ENCODE results near the gene NKX1-1. TPM values are rescaled to one million over a fixed set of nuclear protein-coding genes. Genes with fewer than 3 reads are reported as not detected.

The NKX1-1 gene
- total and polyA plus RNA-seq, 2 experiments from 2014 or later = not detected

- DNase-seq (ENCODE audit: low spot score) = no peak
- peaks cover 49% of the 10 kb centered on the region for H3K27me3 ChIP-seq (ENCODE audit: insufficient read depth)
- peaks cover 16% of the 10 kb centered on the region for H3K36me3 Mint-ChIP-seq (ENCODE audit: low read depth)
These were observed 5.9 kb downstream of the NKX1-1 start for GRCh38 chr4:1400191-1400805.

More at GRCh38 chr4:1400191-1400805, 5.9 kb downstream of the NKX1-1 start:
- Histone ChIP-seq H3K4me2 (no peak overlapping the region), H4K20me1 (replicated peaks; ENCODE audit: insufficient read depth) (no peaks in the 10 kb centered on the region; the same call in 1 of the 2 replicates), H3K4me3 (no peak overlapping the region), H3K4me1 (ENCODE audit: insufficient read depth) (peaks cover 4% of the 10 kb centered on the region; the same call in 1 of the 2 replicates), H3K79me2 (replicated peaks; ENCODE audit: insufficient read depth) (no peaks in the 10 kb centered on the region), H3K36me3 (ENCODE audit: insufficient read depth) (no peaks in the 10 kb centered on the region), H2AFZ (no peak overlapping the region), H3K27ac (ENCODE audit: low read depth) (no peak overlapping the region), H3F3A (replicated peaks; ENCODE audit: low read depth) (no peaks in the 10 kb centered on the region), H3K9me2 (ENCODE audit: insufficient read depth) (no peaks in the 10 kb centered on the region)
- ATAC-seq = no peak
- Mint-ChIP-seq H3K9me3 (peaks cover 23% of the 10 kb centered on the region), H3K27me3 (ENCODE audit: insufficient read depth, low read depth, poor library complexity) (peaks cover 55% of the 10 kb centered on the region), H3K4me3 (no peak overlapping the region), H3K27ac (no peak overlapping the region), H3K4me1 (peaks cover 4% of the 10 kb centered on the region; the same call in 2 of the 3 replicates)
- TF ChIP-seq EZH2phosphoT487 (IDR thresholded peaks at IDR 0.05; ENCODE audit: unreplicated experiment) (no peak), ZNF331 (CRISPR knock-in tag; IDR thresholded peaks at IDR 0.05; ENCODE audit: low read depth) (no peak), NANOG (IDR thresholded peaks at IDR 0.05; ENCODE audit: borderline replicate concordance) (no peak), EZH2 (IDR thresholded peaks at IDR 0.05; ENCODE audit: low read depth, unreplicated experiment) (no peak), POLR2AphosphoS5 (IDR thresholded peaks at IDR 0.05; ENCODE audit: low read depth) (no peak), ZNF114 (CRISPR knock-in tag; IDR thresholded peaks at IDR 0.05) (no peak), STAT1 (IDR thresholded peaks at IDR 0.05; ENCODE audit: unreplicated experiment) (no peak), JUNB (IDR thresholded peaks at IDR 0.05; ENCODE audit: unreplicated experiment) (no peak), CTCF (conservative IDR thresholded peaks at IDR 0.05; ENCODE audit: low read depth in 2 of 2) (no peak), ETS1 (IDR thresholded peaks at IDR 0.05) (no peak), ZNF462 (CRISPR knock-in tag; IDR thresholded peaks at IDR 0.05) (no peak), CREB1 (CRISPR knock-in tag; IDR thresholded peaks at IDR 0.05; ENCODE audit: low read depth) (no peak)
- TF ChIP-seq, protein P1, sequence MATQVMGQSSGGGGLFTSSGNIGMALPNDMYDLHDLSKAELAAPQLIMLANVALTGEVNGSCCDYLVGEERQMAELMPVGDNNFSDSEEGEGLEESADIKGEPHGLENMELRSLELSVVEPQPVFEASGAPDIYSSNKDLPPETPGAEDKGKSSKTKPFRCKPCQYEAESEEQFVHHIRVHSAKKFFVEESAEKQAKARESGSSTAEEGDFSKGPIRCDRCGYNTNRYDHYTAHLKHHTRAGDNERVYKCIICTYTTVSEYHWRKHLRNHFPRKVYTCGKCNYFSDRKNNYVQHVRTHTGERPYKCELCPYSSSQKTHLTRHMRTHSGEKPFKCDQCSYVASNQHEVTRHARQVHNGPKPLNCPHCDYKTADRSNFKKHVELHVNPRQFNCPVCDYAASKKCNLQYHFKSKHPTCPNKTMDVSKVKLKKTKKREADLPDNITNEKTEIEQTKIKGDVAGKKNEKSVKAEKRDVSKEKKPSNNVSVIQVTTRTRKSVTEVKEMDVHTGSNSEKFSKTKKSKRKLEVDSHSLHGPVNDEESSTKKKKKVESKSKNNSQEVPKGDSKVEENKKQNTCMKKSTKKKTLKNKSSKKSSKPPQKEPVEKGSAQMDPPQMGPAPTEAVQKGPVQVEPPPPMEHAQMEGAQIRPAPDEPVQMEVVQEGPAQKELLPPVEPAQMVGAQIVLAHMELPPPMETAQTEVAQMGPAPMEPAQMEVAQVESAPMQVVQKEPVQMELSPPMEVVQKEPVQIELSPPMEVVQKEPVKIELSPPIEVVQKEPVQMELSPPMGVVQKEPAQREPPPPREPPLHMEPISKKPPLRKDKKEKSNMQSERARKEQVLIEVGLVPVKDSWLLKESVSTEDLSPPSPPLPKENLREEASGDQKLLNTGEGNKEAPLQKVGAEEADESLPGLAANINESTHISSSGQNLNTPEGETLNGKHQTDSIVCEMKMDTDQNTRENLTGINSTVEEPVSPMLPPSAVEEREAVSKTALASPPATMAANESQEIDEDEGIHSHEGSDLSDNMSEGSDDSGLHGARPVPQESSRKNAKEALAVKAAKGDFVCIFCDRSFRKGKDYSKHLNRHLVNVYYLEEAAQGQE (IDR thresholded peaks at IDR 0.05; ENCODE audit: unreplicated experiment) = no peak
